Naive thymus-derived CD4-positive, alpha-beta T cell (primary cell): ENCODE data around the gene RABGEF1. TPM values are rescaled to one million over a fixed set of nuclear protein-coding genes. Genes with fewer than 3 reads are reported as not detected.

Experiments
- ATAC-seq: fragments of 150-1000 bp; cut with Tn5 transposase; 2 replicates; pipeline ENCODE4 v1.10.0; 2021; ENCODE audit warnings: mild to moderate bottlenecking, moderate library complexity
- CTCF ChIA-PET: fragments of 350-600 bp; sonication (Branson Sonifier 250); formaldehyde crosslinking; loops from one replicate; lab custom pipeline; 2021; ENCODE audit warnings: antibody characterized with exemption; lab: Charles Lee
- POLR2A ChIA-PET: fragments of 350-600 bp; sonication (Branson Sonifier 250); formaldehyde crosslinking; loops from one replicate; lab custom pipeline; 2021; ENCODE audit warnings: antibody characterized with exemption, inconsistent platforms; lab: Charles Lee
- DNase-seq, 9 donors: peaks; one replicate each; pipeline versions ENCODE4 v3.0.0 to v3.0.0-alpha.2; 2020 to 2022; ENCODE audit warnings: mixed read lengths in 1 of 9
- H3K27ac ChIP-seq: one replicate; pipeline ENCODE4 v1.7.0; 2013; ENCODE audit warnings: mild to moderate bottlenecking, low read depth, low read length, moderate library complexity
- H3K27me3 ChIP-seq, 2 donors: one replicate each; pipeline ENCODE4 v1.7.0; 2013; ENCODE audit warnings: low read length in 2 of 2, mild to moderate bottlenecking in 2 of 2, moderate library complexity in 2 of 2; ENCODE audit not compliant: control insufficient read depth in 2 of 2, insufficient read depth in 2 of 2
- H3K36me3 ChIP-seq, 3 experiments: 1 replicate in 2 of 3; 2 replicates in 1 of 3; pipeline ENCODE4 v1.7.0; 2013; ENCODE audit warnings: low read length in 3 of 3, mild to moderate bottlenecking in 3 of 3, moderate library complexity in 1 of 3; ENCODE audit not compliant: insufficient read depth in 3 of 3, control insufficient read depth in 2 of 3
- H3K4me1 ChIP-seq, 2 donors: one replicate each; pipeline ENCODE4 v1.7.0; 2013; ENCODE audit warnings: low read length in 2 of 2, mild to moderate bottlenecking in 2 of 2, moderate library complexity in 1 of 2; ENCODE audit not compliant: control insufficient read depth in 2 of 2, insufficient read depth in 2 of 2
- H3K4me3 ChIP-seq: 2 replicates; pipeline ENCODE4 v1.7.0; 2013; ENCODE audit warnings: mild to moderate bottlenecking, low read length
- H3K9me3 ChIP-seq, 3 experiments: 1 replicate in 2 of 3; 2 replicates in 1 of 3; pipeline ENCODE4 v1.7.0; 2013; ENCODE audit warnings: low read length in 3 of 3; ENCODE audit not compliant: control insufficient read depth in 2 of 3
- H3K27ac Mint-ChIP-seq, 9 donors: one replicate each; pipeline ENCODE4 v1.8.0; 2020 to 2022; ENCODE audit warnings: mixed read lengths in 9 of 9, mild to moderate bottlenecking in 8 of 9, moderate library complexity in 5 of 9, inconsistent platforms in 2 of 9
- H3K27me3 Mint-ChIP-seq, 5 donors: one replicate each; pipeline ENCODE4 v1.8.0; 2021 to 2022; ENCODE audit warnings: mixed read lengths in 5 of 5, mild to moderate bottlenecking in 1 of 5
- H3K36me3 Mint-ChIP-seq, 5 donors: one replicate each; pipeline ENCODE4 v1.8.0; 2020 to 2022; ENCODE audit warnings: mixed read lengths in 5 of 5, mild to moderate bottlenecking in 3 of 5, inconsistent platforms in 1 of 5
- H3K4me1 Mint-ChIP-seq, 7 donors: one replicate each; pipeline ENCODE4 v1.8.0; 2020 to 2022; ENCODE audit warnings: mixed read lengths in 7 of 7, mild to moderate bottlenecking in 3 of 7, inconsistent platforms in 1 of 7
- H3K4me3 Mint-ChIP-seq, 10 donors: one replicate each; pipeline ENCODE4 v1.8.0; 2020 to 2022; ENCODE audit warnings: mild to moderate bottlenecking in 10 of 10, mixed read lengths in 10 of 10, moderate library complexity in 6 of 10, inconsistent platforms in 2 of 10
- H3K9me3 Mint-ChIP-seq, 11 donors: one replicate each; pipeline ENCODE4 v1.8.0; 2020 to 2022; ENCODE audit warnings: mixed read lengths in 11 of 11, mild to moderate bottlenecking in 4 of 11, inconsistent platforms in 1 of 11, moderate library complexity in 1 of 11
- intact Hi-C, 2 donors: fragments of 100-400 bp; cut with micrococcal nuclease; formaldehyde crosslinking; loops; one replicate each; pipeline ENCODE4 v1.15.1; 2023
- polyA plus RNA-seq, 2 donors: library from polyadenylated mRNA; unstranded; fragments of 300-500 nt; fragmentation: Illumina TruSeq; gene quantifications; one replicate each; pipeline ENCODE4 v1.2.3, GENCODE V29; 2021
- total RNA-seq, 6 experiments: library from RNA in 5 of 6; stranded (reverse) in 5 of 6; gene quantifications; 1 replicate in 5 of 6; 2 replicates in 1 of 6; pipeline ENCODE4 v1.2.3 and lab custom pipeline; 2021 to 2026

RABGEF1 gene
- total and polyA plus RNA-seq, 7 experiments from 2014 or later, result 20.5 to 35.7 (median 21.8) TPM

DNA sequence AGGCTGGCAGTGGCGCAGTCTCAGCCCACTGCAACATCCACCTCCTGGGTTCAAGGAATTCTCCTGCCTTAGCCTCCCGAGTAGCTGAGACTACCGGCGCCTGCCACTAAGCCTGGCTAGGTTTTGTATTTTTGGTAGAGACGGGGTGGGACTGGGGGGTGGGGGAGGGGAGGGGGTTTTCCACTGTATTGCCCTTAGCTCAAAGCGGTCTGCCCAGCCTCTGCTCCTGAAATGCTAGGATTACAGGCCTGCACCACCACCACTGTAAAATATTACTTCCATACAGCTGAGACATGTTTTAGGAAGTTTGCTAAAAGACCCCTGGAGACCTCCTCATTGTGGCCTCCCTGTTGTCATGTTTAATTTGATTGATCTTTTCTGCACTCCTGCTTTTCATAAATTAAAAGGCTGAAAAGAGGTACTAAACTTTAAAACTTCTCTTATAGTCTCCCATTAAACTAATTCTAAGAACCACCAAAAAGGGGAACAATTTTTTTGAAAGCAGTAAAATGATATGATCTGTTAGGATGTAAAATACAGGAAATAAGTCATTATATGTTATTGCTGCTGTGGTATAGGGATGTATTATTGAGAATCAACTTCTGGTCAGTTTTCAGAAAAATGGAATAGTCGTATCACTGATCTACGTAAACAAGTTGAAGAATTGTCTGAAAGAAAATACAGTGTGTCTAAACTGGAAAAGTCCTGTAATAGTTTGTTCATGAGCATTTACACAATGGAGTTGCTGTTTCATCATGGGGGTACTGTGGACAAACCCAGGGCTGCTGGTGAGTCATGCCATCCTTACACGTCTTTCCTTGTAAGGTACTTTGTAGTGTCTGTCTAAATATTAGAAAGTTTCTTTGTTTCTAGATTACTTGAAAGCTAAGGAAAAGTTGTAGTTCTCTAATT, 107.6 kb downstream of the RABGEF1 start:
- Histone ChIP-seq H3K27me3 (no peaks in the 10 kb centered on the region), H3K4me3 (no peak overlapping the region), H3K4me1 (peaks cover 5 to 11% of the 10 kb centered on the region in 2 donors), H3K36me3 (peaks cover 0 to 6% (median 0%) of the 10 kb centered on the region in 3 experiments), H3K27ac (no peak overlapping the region), H3K9me3 (no peaks in the 10 kb centered on the region)
- peak overlapping the region in 8 of 9 donors; percentile 4 to 73 (median 44) for H3K27ac Mint-ChIP-seq
- H3K4me3 Mint-ChIP-seq, result peak overlapping the region in 2 of 10 donors; percentile 14 to 38
- peaks cover 0 to 3% (median 0%) of the 10 kb centered on the region in 5 donors for H3K27me3 Mint-ChIP-seq
- H3K4me1 Mint-ChIP-seq, result peaks cover 10 to 26% (median 25%) of the 10 kb centered on the region in 7 donors
- intact Hi-C loops, result loop anchor here (5.0 to 10.0 kb wide), 4 partner anchors 733 to 1473 kb away; partner anchors contain the start of genes CRCP (in 1 of the 2), GUSB (in 1 of the 2) and ZNF92 (in 1 of the 2)
- no peak for ATAC-seq
- ChIA-PET CTCF (no interaction called here), POLR2A (no interaction called here)
- H3K36me3 Mint-ChIP-seq, result peaks cover 0 to 7% (median 0%) of the 10 kb centered on the region in 5 donors
- DNase-seq, result no peak
- H3K9me3 Mint-ChIP-seq, result peaks cover 0 to 6% (median 0%) of the 10 kb centered on the region in 11 donors

GRCh38 chr7:66859339-66859738, 118.8 kb downstream of the RABGEF1 start:
- CTCF ChIA-PET, result interaction anchor here (1.0 kb wide), 1 partner anchor 15 kb away, joined by 4 read pairs; no protein-coding TSS in a partner anchor
- Mint-ChIP-seq H3K4me3 (peak overlapping the region in 2 of 10 donors; percentile 1 to 80), H3K27ac (peak overlapping the region in 3 of 9 donors; percentile 21 to 95 (median 62)), H3K36me3 (peaks cover 1 to 43% (median 11%) of the 10 kb centered on the region in 5 donors), H3K4me1 (peaks cover 0 to 14% (median 0%) of the 10 kb centered on the region in 7 donors), H3K9me3 (no peaks in the 10 kb centered on the region), H3K27me3 (no peaks in the 10 kb centered on the region)
- DNase-seq, result no peak
- intact Hi-C loops, result no loop called here
- POLR2A ChIA-PET, result no interaction called here
- Histone ChIP-seq H3K9me3 (no peaks in the 10 kb centered on the region), H3K4me3 (no peak overlapping the region), H3K27me3 (no peaks in the 10 kb centered on the region), H3K36me3 (peaks cover 0 to 14% (median 7%) of the 10 kb centered on the region in 3 experiments), H3K27ac (no peak overlapping the region), H3K4me1 (no peaks in the 10 kb centered on the region)
- no peak for ATAC-seq

- no peaks in the 10 kb centered on the region for H3K4me1 ChIP-seq
- H3K27ac Mint-ChIP-seq, result peak overlapping the region in 5 of 9 donors; percentile 5 to 95 (median 62)
- DNase-seq, result peak in 1 of 9 donors; percentile 42
- peaks cover 1 to 43% (median 11%) of the 10 kb centered on the region in 5 donors for H3K36me3 Mint-ChIP-seq
- intact Hi-C loops, result loop anchor here in 1 of 2 donors (5.0 kb wide), 1 partner anchor 33 kb away; no protein-coding TSS in a partner anchor
- H3K9me3 Mint-ChIP-seq, result no peaks in the 10 kb centered on the region
- POLR2A ChIA-PET, result interaction anchor here (0.5 to 0.6 kb wide), 2 partner anchors 61 to 206 kb away, joined by 3 to 7 read pairs; partner anchors contain the start of gene TMEM248
- no peak for ATAC-seq
- H3K27ac ChIP-seq, result no peak overlapping the region
- peaks cover 0 to 16% (median 4%) of the 10 kb centered on the region in 7 donors for H3K4me1 Mint-ChIP-seq
- H3K4me3 ChIP-seq, result no peak overlapping the region
- H3K36me3 ChIP-seq, result peaks cover 0 to 14% (median 7%) of the 10 kb centered on the region in 3 experiments
- H3K27me3 ChIP-seq, result no peaks in the 10 kb centered on the region
- H3K9me3 ChIP-seq, result no peaks in the 10 kb centered on the region
- CTCF ChIA-PET, result interaction anchor here (1.0 kb wide), 1 partner anchor 15 kb away, joined by 4 read pairs; no protein-coding TSS in a partner anchor
- H3K27me3 Mint-ChIP-seq, result no peaks in the 10 kb centered on the region
- peak overlapping the region in 2 of 10 donors; percentile 1 to 80 for H3K4me3 Mint-ChIP-seq
Observed at GRCh38 chr7:66859794-66860645, 119.5 kb downstream of the RABGEF1 start.

DNA sequence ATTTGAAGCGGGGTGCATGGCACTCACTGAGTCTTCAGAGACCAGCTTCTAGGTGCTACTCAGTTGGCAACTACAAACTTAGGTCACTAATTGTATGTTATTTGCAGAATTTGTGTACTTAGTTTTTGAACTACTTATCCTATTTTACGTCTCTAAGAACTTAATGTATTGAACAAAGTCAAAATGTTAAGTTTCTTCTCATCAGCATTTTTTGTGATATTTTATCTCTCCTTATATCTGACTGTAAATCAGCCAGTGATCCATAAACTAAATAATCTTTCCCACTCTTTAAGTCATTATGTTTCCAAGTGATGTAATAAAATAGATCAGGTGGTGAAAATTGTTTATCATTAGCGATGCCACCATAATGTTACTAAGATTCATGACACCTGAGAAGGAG, 120.2 kb downstream of the RABGEF1 start:
- DNase-seq (no peak), ATAC-seq (no peak)
- Histone ChIP-seq H3K36me3 (peaks cover 0 to 14% (median 7%) of the 10 kb centered on the region in 3 experiments), H3K27ac (no peak overlapping the region), H3K4me3 (no peak overlapping the region), H3K27me3 (no peaks in the 10 kb centered on the region), H3K4me1 (no peaks in the 10 kb centered on the region), H3K9me3 (no peaks in the 10 kb centered on the region)
- H3K4me3 Mint-ChIP-seq, result no peak overlapping the region
- H3K27ac Mint-ChIP-seq, result no peak overlapping the region
- ChIA-PET POLR2A (interaction anchor here (0.5 kb wide), 1 partner anchor 207 kb away, joined by 3 read pairs; no protein-coding TSS in a partner anchor), CTCF (no interaction called here)
- H3K4me1 Mint-ChIP-seq, result peaks cover 0 to 16% (median 4%) of the 10 kb centered on the region in 7 donors
- H3K36me3 Mint-ChIP-seq, result peaks cover 1 to 43% (median 11%) of the 10 kb centered on the region in 5 donors
- intact Hi-C loops, result loop anchor here in 1 of 2 donors (5.0 kb wide), 1 partner anchor 33 kb away; no protein-coding TSS in a partner anchor
- H3K27me3 Mint-ChIP-seq, result no peaks in the 10 kb centered on the region
- H3K9me3 Mint-ChIP-seq, result no peaks in the 10 kb centered on the region

Other genes starting within 250 kb of the RABGEF1 start
- gene KCTD7, start 111.9 kb upstream of the RABGEF1 start, total RNA-seq, result 10 to 100 TPM; 22.9 to 43.6 (median 33.8) TPM
- 10 to 100 TPM; 10.4 to 14.4 TPM for gene KCTD7, start 111.9 kb upstream of the RABGEF1 start, polyA plus RNA-seq
- 100 to 1,000 TPM in 1 of 5 experiments, 10 to 100 TPM in 4; 81.0 to 107 (median 91.6) TPM for gene TMEM248, start 180.5 kb downstream of the RABGEF1 start, total RNA-seq
- gene TMEM248, start 180.5 kb downstream of the RABGEF1 start, polyA plus RNA-seq, result 100 to 1,000 TPM; 104 to 106 TPM